Small intestine (tissue), 16 donors: ENCODE measurements around the gene TIA1. TPM values are rescaled to one million over a fixed set of nuclear protein-coding genes. Genes with fewer than 3 reads are reported as not detected.
"Not testable (repeated sequence)": the region's sequence is repeated elsewhere in the genome, so short reads cannot be mapped to it uniquely, and the experiment has no call there.

Experiments used
- DNase-seq, 2 donors: peaks; one replicate each; pipeline versions ENCODE4 v3.0.0 to v3.0.0-alpha.2; 2013
- FAIRE-seq: peaks from 2 replicates; lab custom pipeline; 2012; peaks lifted over from hg19 to GRCh38; lab: Jason Lieb, UNC
- H3K27ac ChIP-seq, 3 donors: one replicate each; pipeline ENCODE4 v1.5.1; 2013; ENCODE audit warnings: low read length in 2 of 3, mild to moderate bottlenecking in 2 of 3, control low read depth in 1 of 3, inconsistent platforms in 1 of 3, low read depth in 1 of 3, moderate library complexity in 1 of 3
- H3K27me3 ChIP-seq, 3 donors: one replicate each; pipeline ENCODE4 v1.6.1; 2013; ENCODE audit warnings: low read length in 3 of 3, inconsistent platforms in 1 of 3; ENCODE audit not compliant: control insufficient read depth in 3 of 3, insufficient read depth in 3 of 3
- H3K36me3 ChIP-seq, 3 donors: one replicate each; pipeline ENCODE4 v1.6.1; 2013; ENCODE audit warnings: low read length in 3 of 3, inconsistent platforms in 1 of 3, low read depth in 1 of 3, mild to moderate bottlenecking in 1 of 3, moderate library complexity in 1 of 3; ENCODE audit not compliant: control insufficient read depth in 3 of 3, insufficient read depth in 2 of 3
- H3K4me1 ChIP-seq, 3 donors: one replicate each; pipeline ENCODE4 v1.6.1; 2013; ENCODE audit warnings: low read length in 2 of 3, inconsistent platforms in 1 of 3, low read depth in 1 of 3, mild to moderate bottlenecking in 1 of 3, moderate library complexity in 1 of 3; ENCODE audit not compliant: control insufficient read depth in 3 of 3, insufficient read depth in 2 of 3
- H3K4me3 ChIP-seq, 3 donors: one replicate each; pipeline ENCODE4 v1.5.1; 2013; ENCODE audit warnings: low read length in 3 of 3, control low read depth in 1 of 3, inconsistent platforms in 1 of 3, low read depth in 1 of 3, mild to moderate bottlenecking in 1 of 3, moderate library complexity in 1 of 3
- H3K9me3 ChIP-seq, 2 donors: one replicate each; pipeline ENCODE4 v1.6.1; 2013; ENCODE audit warnings: low read depth in 1 of 2, low read length in 1 of 2; ENCODE audit not compliant: control insufficient read depth in 2 of 2, insufficient read depth in 1 of 2
- WGBS, 3 donors: extraction: QIAGEN DNeasy Blood & Tissue Kit; methylation state at CpG; one replicate each; pipeline ENCODE4 v1.1.7; 2013; 5-methylcytosine and 5-hydroxymethylcytosine counted together
- long read RNA-seq, 10 donors: transcript quantifications; one replicate each; lab custom pipeline, GENCODE V29; 2026
- polyA plus RNA-seq, 4 donors: library from polyadenylated mRNA; stranded (reverse) in 3 of 4; unstranded in 1 of 4; fragments of 200-250 nt in 3 of 4; fragments of 120-200 nt in 1 of 4; gene quantifications; one replicate each; pipeline versions ENCODE4 v1.2.1 to v1.2.3, GENCODE V29; 2013
- donor health status: healthy with polysubstance abuse.
- donor health status: control.
- donor health status: control.
- donor health status: Bipolar disorder and iron deficiency.
- donor health status: healthy.

TIA1 gene, protein sequence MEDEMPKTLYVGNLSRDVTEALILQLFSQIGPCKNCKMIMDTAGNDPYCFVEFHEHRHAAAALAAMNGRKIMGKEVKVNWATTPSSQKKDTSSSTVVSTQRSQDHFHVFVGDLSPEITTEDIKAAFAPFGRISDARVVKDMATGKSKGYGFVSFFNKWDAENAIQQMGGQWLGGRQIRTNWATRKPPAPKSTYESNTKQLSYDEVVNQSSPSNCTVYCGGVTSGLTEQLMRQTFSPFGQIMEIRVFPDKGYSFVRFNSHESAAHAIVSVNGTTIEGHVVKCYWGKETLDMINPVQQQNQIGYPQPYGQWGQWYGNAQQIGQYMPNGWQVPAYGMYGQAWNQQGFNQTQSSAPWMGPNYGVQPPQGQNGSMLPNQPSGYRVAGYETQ
- polyA plus RNA-seq, result 100 to 1,000 TPM in 1 of 4 donors, 10 to 100 TPM in 3; 30.3 to 156 (median 39.4) TPM
- long read RNA-seq, donor 1, result 0 reads
- long read RNA-seq, donor 2, full-length matches to known transcripts, result 11 of 11 reads
- long read RNA-seq, donor 2, partial matches to known transcripts, result 0 of 11 reads
- long read RNA-seq, donor 2, other reads (novel, unspliced or antisense), result 0 of 11 reads
- long read RNA-seq, donor 3, full-length matches to known transcripts, result 23 of 31 reads
- long read RNA-seq, donor 3, partial matches to known transcripts, result 8 of 31 reads
- long read RNA-seq, donor 3, other reads (novel, unspliced or antisense), result 0 of 31 reads
- long read RNA-seq, donor 4, partial matches to known transcripts, result 0 of 1 reads
- long read RNA-seq, donor 4, other reads (novel, unspliced or antisense), result 0 of 1 reads
- long read RNA-seq, donor 5, partial matches to known transcripts, result 0 of 3 reads
- long read RNA-seq, donor 5, other reads (novel, unspliced or antisense), result 0 of 3 reads
- long read RNA-seq, donor 6, full-length matches to known transcripts, result 13 of 13 reads
- long read RNA-seq, donor 6, partial matches to known transcripts, result 0 of 13 reads
- long read RNA-seq, donor 6, other reads (novel, unspliced or antisense), result 0 of 13 reads
- long read RNA-seq, donor 7, result 0 reads
- long read RNA-seq, donor 8, partial matches to known transcripts, result 0 of 3 reads
- long read RNA-seq, donor 8, other reads (novel, unspliced or antisense), result 0 of 3 reads
- long read RNA-seq, donor 9, transcript TIA1-219 (4 exons, 853 nt), result major isoform, 6 of 82 reads
- long read RNA-seq, donor 9, partial matches to known transcripts, result 73 of 82 reads
- long read RNA-seq, donor 9, other reads (novel, unspliced or antisense), result 0 of 82 reads
- long read RNA-seq, donor 10, full-length matches to known transcripts, result 27 of 34 reads
- long read RNA-seq, donor 10, partial matches to known transcripts, result 7 of 34 reads
- long read RNA-seq, donor 10, other reads (novel, unspliced or antisense), result 0 of 34 reads

DNA sequence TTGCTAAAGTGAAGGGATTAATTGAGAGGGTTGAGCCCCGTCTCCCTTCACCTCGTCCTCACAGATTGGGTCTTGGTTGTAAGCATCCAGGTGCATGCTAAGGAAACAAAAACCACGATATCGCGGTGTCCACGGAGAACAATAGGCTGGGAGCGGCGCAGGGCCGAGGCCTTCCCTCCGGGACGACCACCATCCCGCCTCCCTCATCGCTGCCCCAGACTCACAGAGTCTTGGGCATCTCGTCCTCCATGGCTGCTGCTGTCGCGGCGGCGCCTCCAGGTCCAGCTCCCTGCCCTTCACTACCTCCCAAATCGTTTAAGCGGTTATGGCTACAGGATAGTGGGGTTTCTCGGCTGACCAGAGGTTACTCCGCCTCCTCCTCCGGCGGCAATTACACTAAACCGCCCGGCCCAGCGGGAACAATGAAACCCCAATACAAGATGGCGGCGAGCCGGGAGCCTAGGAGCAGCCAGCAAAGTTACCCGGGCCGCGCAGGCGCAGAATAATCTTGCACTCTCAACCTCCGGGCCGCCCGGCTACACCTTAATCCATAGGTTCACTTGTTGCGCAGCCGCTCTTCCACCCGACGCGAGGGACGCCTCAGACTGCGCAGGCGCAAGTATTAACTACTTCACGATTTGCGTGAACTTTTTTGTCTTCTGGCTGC, at the start of gene TIA1:
TIA1 (minus strand) TSS at position 448 of the 667 bp plus-strand sequence; CDS start at position 250, 198 bp downstream.
- no peaks in the 10 kb centered on the region for H3K27me3 ChIP-seq
- FAIRE-seq, result no peak
- H3K4me1 ChIP-seq, result peaks cover 0 to 11% (median 7%) of the 10 kb centered on the region in 3 donors
- peak within 1 kb of the TSS; percentile 96 to 99 (median 99) for H3K27ac ChIP-seq
- H3K36me3 ChIP-seq, result peaks cover 0 to 6% (median 0%) of the 10 kb centered on the region in 3 donors
- DNase-seq, result peak; percentile 99 to 100
- WGBS, 3 donors, result 0% methylated on average over 46 to 47 of the region's 47 CpGs
- no peaks in the 10 kb centered on the region for H3K9me3 ChIP-seq
- peak within 1 kb of the TSS; percentile 54 to 97 (median 91) for H3K4me3 ChIP-seq

DNA sequence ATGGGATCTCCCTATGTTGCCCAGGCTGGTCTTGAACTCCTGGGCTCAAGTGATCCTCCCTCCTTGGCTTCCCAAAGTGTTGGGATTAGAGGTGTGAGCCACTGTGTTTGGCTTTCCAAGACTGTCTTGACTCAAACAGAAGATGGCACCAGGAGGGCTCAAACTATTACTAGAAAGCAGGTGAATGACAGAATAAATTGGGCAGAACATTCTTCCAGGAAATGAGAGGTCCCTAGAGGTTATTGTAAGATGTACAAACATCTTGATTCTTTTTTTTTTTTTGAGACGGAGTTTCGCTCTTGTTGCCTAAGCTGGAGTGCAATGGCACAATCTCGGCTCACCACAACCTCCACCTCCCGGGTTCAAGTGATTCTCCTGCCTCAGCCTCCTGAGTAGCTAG, 49.4 kb upstream of the TIA1 start:
- H3K4me1 ChIP-seq, DNase-seq, H3K9me3 ChIP-seq, H3K27me3 ChIP-seq, H3K4me3 ChIP-seq, H3K27ac ChIP-seq, FAIRE-seq: not testable (repeated sequence)
- H3K36me3 ChIP-seq, result peaks cover 2 to 24% (median 8%) of the 10 kb centered on the region in 3 donors
- 94 to 97% (median 95%) methylated on average over 4 of the region's 4 CpGs for WGBS, 3 donors

DNA sequence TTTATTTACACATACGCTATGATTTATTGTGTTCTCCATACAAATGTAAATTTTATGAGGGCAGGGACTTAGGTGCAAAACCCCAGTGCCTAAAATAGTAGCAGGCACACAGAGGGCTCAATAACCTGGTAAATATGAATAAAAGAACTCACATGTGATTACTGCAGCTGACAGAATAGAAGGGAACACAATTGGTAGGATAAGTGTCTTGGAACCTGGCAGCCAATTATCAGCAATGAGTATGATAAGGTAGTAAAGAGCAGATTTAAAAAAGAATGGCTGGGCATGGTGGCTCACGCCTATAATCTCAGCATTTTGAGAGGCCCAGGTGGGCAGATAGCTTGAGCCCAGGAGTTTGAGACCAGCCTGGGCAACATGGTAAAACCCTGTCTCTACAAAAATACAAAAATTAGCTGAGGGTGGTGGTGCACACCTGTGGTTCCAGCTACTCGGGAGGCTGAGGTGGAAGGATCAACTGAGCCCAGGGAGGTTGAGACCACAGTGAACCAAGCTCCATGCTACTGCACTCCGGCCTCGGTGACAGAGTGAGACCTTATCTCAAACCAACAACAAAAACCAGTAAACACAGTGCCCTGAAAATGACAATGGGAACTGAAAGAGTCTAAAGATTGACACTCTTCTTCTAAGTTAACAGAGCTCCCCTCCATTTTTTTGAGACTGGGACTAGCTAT, 35.2 kb upstream of the TIA1 start:
- Histone ChIP-seq H3K4me3 (no peak overlapping the region), H3K9me3 (no peaks in the 10 kb centered on the region), H3K27ac (no peak overlapping the region), H3K27me3 (no peaks in the 10 kb centered on the region), H3K36me3 (peaks cover 10 to 35% (median 18%) of the 10 kb centered on the region in 3 donors), H3K4me1 (no peaks in the 10 kb centered on the region)
- DNase-seq (no peak), FAIRE-seq (no peak)
- 92 to 97% (median 93%) methylated on average over 5 of the region's 5 CpGs for WGBS, 3 donors

DNA sequence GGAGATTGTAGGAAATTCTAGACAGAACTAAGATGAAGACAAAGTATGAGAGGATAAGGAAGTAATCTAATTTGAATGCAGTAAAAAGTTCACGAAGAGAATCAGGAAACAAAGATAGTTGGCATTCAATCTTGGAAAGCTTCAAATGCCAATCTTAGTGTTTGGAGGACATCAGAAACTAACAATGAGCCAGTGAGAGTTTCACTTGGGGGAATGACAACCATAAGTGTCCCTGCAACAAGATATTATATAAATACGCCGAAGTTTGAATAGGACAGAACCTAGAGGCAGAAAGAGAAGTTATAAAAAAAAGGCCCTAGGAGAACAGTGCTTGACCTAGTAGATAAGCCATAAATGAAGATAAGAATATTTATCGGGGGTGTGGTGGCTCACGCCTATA, 34.0 kb upstream of the TIA1 start:
- H3K27me3 ChIP-seq, result no peaks in the 10 kb centered on the region
- H3K36me3 ChIP-seq, result peaks cover 11 to 32% (median 13%) of the 10 kb centered on the region in 3 donors
- H3K4me1 ChIP-seq, result no peaks in the 10 kb centered on the region
- 49 to 79% (median 62%) methylated on average over 5 of the region's 5 CpGs for WGBS, 3 donors
- H3K27ac ChIP-seq, result no peak overlapping the region
- no peak overlapping the region for H3K4me3 ChIP-seq
- FAIRE-seq, result no peak
- no peaks in the 10 kb centered on the region for H3K9me3 ChIP-seq
- DNase-seq, result no peak

DNA sequence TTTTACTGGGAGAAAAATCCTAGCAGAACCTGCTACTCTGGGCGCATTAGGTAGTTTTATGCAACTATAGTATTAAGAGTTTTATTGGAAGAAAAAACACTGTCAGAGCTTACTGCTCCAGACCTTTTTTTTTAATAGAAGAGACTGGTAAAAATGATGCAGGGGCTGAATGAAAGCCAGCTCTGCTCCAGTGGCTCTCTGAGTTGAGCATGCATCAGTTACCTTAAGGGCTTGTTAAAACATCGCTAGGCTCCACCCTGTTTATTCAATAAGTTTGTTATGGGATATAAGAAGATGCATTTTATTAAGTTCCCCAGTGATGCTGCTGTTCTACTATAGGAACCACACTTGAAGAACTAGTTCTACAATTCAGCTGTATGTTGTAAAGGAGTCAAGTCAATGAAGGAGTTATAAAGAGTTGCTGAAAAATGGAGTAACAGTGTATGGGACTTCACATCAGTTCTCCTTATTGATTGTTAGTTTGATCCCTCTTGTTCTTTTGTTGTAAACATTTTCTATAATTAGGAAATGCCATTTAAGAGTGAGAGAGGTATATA, 31.9 kb upstream of the TIA1 start:
- H3K9me3 ChIP-seq, result no peaks in the 10 kb centered on the region
- H3K27ac ChIP-seq, result no peak overlapping the region
- no peaks in the 10 kb centered on the region for H3K4me1 ChIP-seq
- FAIRE-seq, result no peak
- H3K27me3 ChIP-seq, result no peaks in the 10 kb centered on the region
- H3K36me3 ChIP-seq, result peaks cover 5 to 38% (median 9%) of the 10 kb centered on the region in 3 donors
- no peak overlapping the region for H3K4me3 ChIP-seq
- 94 to 100% (median 97%) methylated on average over 2 of the region's 2 CpGs for WGBS, 3 donors
- no peak for DNase-seq

DNA sequence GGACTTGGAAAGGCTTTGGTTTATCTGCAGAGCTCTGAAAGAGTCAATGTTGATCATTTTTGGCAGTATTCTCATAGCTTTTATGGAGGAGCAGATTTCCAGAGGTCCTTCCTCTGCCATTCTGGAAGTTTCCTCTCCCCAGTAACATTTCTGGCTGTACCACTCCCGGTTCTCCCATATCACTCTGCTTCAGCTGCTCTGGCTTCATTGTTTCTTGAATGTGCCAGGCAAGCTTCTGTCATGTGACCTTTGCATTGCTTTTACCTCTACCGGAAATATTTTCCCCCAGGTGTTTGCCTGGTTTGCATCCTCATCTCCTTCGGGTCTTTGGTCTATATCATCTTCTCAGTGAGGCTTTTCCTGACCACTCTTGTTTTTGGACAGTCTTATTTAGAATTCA, 21.9 kb upstream of the TIA1 start:
- no peak for DNase-seq
- Histone ChIP-seq H3K4me1 (no peaks in the 10 kb centered on the region), H3K36me3 (peaks cover 0 to 13% (median 5%) of the 10 kb centered on the region in 3 donors), H3K4me3 (no peak overlapping the region), H3K27me3 (no peaks in the 10 kb centered on the region), H3K27ac (no peak overlapping the region), H3K9me3 (no peaks in the 10 kb centered on the region)
- no peak for FAIRE-seq
- 27 to 60% (median 41%) methylated on average over 3 of the region's 3 CpGs for WGBS, 3 donors
